Measurements from ENCODE around the gene SLC5A7.

- TF ChIP-seq CTCF (IDR thresholded peaks at IDR 0.05) (no peak), POLR2A (IDR thresholded peaks at IDR 0.05) (no peak)
Observed at GRCh38 chr2:108031471-108031941, 45.2 kb downstream of the SLC5A7 start.
